ENCODE measurements around the gene COX6A2. TPM values are rescaled to one million over a fixed set of nuclear protein-coding genes. Genes with fewer than 3 reads are reported as not detected.

Gene COX6A2
- total and polyA plus RNA-seq, 4 donors: 0.84 to 36.7 (median 8.0) TPM; not detected in 1

DNA sequence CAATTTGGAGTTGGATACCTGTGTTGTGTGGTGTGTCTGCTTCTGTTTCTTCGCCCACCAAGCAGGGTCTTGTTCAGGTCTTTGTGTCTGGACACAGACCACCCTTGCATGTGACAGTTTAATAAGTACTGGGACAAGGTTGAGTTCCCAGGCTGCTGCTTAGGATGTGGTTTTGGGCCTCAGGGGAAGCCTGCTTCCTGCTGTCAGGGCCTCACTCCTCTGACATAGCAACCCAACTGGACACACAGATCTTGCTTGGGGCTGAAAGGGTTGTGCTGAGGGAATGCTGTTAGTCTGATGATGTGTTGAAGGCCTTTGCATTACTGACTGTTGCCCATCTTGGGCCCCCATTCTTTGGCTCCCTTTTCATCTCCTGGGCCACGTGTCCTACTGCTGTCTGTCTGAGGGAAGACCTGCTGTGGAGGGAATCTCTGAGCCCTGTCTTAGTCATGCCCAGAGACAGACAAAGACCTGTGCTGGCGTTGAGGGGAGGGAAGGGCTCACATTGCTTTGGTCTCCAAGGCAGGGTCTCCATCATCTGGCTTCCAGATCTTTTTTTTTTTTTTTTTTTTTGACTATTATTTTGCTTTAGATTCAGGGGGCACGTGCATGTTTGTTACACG, 39.1 kb upstream of the COX6A2 start:
- no peak for TF ChIP-seq NR2F2 (IDR thresholded peaks at IDR 0.05)
- no peak for TF ChIP-seq HNF4G (IDR thresholded peaks at IDR 0.05)
- TF ChIP-seq EGR1 (IDR thresholded peaks at IDR 0.05; ENCODE audit: low read depth in 2 of 2): no peak
- no peak for TF ChIP-seq TAF1 (conservative IDR thresholded peaks at IDR 0.05)
- TF ChIP-seq SP1 (IDR thresholded peaks at IDR 0.05): no peak
- no peak for TF ChIP-seq GABPA (IDR thresholded peaks at IDR 0.05 in 1 of 2, conservative IDR thresholded peaks at IDR 0.05 in 1 of 2)
- no peak for TF ChIP-seq FOXA1 (IDR thresholded peaks at IDR 0.05)
- TF ChIP-seq RXRA (IDR thresholded peaks at IDR 0.05): no peak
- no peak for TF ChIP-seq RAD21 (IDR thresholded peaks at IDR 0.05)
- peaks cover 4 to 20% (median 10%) of the 10 kb centered on the region in 4 donors for H3K4me1 ChIP-seq (ENCODE audit: control insufficient read depth in 4 of 4, insufficient read depth in 4 of 4, low read length in 3 of 4)
- H3K9me3 ChIP-seq (ENCODE audit: control insufficient read depth in 4 of 4, low read length in 3 of 4): no peaks in the 10 kb centered on the region
- no peak overlapping the region for H3K9ac ChIP-seq (ENCODE audit: low read depth in 1 of 2, low read length in 2 of 2)
- H3K27me3 ChIP-seq (ENCODE audit: control insufficient read depth in 4 of 4, insufficient read depth in 4 of 4, low read length in 3 of 4): no peaks in the 10 kb centered on the region
- H3K4me3 ChIP-seq (ENCODE audit: low read depth in 1 of 3, low read length in 3 of 3): no peak overlapping the region
- WGBS: 88% methylated on average over 5 of the region's 5 CpGs
- H3K27ac ChIP-seq (ENCODE audit: low read depth in 1 of 2, low read length in 2 of 2): no peak overlapping the region
- H3K36me3 ChIP-seq (ENCODE audit: control insufficient read depth in 4 of 4, insufficient read depth in 3 of 4, low read depth in 1 of 4, low read length in 3 of 4): peaks cover 0 to 23% (median 3%) of the 10 kb centered on the region in 4 donors
- DNase-seq (ENCODE audit: low spot score): no peak

DNA sequence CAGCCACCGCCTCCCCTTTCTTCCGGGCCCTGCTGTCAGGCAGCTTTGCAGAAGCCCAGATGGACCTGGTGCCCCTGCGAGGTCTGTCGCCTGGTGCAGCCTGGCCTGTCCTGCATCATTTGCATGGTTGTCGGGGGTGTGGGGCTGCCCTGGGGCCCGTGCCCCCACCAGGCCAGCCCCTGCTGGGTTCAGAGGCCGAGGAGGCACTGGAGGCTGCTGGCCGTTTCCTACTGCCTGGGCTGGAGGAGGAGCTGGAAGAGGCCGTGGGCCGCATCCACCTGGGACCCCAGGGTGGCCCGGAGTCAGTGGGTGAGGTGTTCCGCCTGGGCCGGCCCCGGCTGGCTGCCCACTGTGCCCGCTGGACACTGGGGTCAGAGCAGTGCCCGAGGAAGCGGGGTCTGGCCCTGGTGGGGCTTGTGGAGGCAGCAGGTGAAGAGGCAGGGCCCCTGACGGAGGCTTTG, 38.3 kb upstream of the COX6A2 start:
- Histone ChIP-seq H3K27me3 (ENCODE audit: control insufficient read depth in 4 of 4, insufficient read depth in 4 of 4, low read length in 3 of 4) (no peaks in the 10 kb centered on the region), H3K9me3 (ENCODE audit: control insufficient read depth in 4 of 4, low read length in 3 of 4) (no peaks in the 10 kb centered on the region), H3K36me3 (ENCODE audit: control insufficient read depth in 4 of 4, insufficient read depth in 3 of 4, low read depth in 1 of 4, low read length in 3 of 4) (peaks cover 0 to 23% (median 3%) of the 10 kb centered on the region in 4 donors), H3K9ac (ENCODE audit: low read depth in 1 of 2, low read length in 2 of 2) (no peak overlapping the region), H3K4me3 (ENCODE audit: low read depth in 1 of 3, low read length in 3 of 3) (no peak overlapping the region), H3K4me1 (ENCODE audit: control insufficient read depth in 4 of 4, insufficient read depth in 4 of 4, low read length in 3 of 4) (peaks cover 7 to 24% (median 14%) of the 10 kb centered on the region in 4 donors), H3K27ac (ENCODE audit: low read depth in 1 of 2, low read length in 2 of 2) (no peak overlapping the region)
- 94% methylated on average over 18 of the region's 18 CpGs for WGBS
- no peak for DNase-seq (ENCODE audit: low spot score)
- TF ChIP-seq, protein P1, sequence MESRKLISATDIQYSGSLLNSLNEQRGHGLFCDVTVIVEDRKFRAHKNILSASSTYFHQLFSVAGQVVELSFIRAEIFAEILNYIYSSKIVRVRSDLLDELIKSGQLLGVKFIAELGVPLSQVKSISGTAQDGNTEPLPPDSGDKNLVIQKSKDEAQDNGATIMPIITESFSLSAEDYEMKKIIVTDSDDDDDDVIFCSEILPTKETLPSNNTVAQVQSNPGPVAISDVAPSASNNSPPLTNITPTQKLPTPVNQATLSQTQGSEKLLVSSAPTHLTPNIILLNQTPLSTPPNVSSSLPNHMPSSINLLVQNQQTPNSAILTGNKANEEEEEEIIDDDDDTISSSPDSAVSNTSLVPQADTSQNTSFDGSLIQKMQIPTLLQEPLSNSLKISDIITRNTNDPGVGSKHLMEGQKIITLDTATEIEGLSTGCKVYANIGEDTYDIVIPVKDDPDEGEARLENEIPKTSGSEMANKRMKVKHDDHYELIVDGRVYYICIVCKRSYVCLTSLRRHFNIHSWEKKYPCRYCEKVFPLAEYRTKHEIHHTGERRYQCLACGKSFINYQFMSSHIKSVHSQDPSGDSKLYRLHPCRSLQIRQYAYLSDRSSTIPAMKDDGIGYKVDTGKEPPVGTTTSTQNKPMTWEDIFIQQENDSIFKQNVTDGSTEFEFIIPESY (IDR thresholded peaks at IDR 0.05): no peak
- TF ChIP-seq YY1 (IDR thresholded peaks at IDR 0.05) (no peak), NR2F2 (IDR thresholded peaks at IDR 0.05) (no peak), FOXA2 (IDR thresholded peaks at IDR 0.05) (no peak), EGR1 (IDR thresholded peaks at IDR 0.05; ENCODE audit: low read depth in 2 of 2) (no peak), RXRA (IDR thresholded peaks at IDR 0.05) (no peak), HNF4A (conservative IDR thresholded peaks at IDR 0.05) (no peak), TAF1 (conservative IDR thresholded peaks at IDR 0.05) (no peak), RAD21 (IDR thresholded peaks at IDR 0.05) (no peak), FOXA1 (IDR thresholded peaks at IDR 0.05) (no peak), JUND (IDR thresholded peaks at IDR 0.05) (no peak)
- TF ChIP-seq, protein P2, sequence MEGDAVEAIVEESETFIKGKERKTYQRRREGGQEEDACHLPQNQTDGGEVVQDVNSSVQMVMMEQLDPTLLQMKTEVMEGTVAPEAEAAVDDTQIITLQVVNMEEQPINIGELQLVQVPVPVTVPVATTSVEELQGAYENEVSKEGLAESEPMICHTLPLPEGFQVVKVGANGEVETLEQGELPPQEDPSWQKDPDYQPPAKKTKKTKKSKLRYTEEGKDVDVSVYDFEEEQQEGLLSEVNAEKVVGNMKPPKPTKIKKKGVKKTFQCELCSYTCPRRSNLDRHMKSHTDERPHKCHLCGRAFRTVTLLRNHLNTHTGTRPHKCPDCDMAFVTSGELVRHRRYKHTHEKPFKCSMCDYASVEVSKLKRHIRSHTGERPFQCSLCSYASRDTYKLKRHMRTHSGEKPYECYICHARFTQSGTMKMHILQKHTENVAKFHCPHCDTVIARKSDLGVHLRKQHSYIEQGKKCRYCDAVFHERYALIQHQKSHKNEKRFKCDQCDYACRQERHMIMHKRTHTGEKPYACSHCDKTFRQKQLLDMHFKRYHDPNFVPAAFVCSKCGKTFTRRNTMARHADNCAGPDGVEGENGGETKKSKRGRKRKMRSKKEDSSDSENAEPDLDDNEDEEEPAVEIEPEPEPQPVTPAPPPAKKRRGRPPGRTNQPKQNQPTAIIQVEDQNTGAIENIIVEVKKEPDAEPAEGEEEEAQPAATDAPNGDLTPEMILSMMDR (IDR thresholded peaks at IDR 0.05; ENCODE audit: low read depth, low read length, missing input control): no peak
- TF ChIP-seq, protein P3, sequence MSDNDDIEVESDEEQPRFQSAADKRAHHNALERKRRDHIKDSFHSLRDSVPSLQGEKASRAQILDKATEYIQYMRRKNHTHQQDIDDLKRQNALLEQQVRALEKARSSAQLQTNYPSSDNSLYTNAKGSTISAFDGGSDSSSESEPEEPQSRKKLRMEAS (IDR thresholded peaks at IDR 0.05): no peak
- TF ChIP-seq, protein P4, sequence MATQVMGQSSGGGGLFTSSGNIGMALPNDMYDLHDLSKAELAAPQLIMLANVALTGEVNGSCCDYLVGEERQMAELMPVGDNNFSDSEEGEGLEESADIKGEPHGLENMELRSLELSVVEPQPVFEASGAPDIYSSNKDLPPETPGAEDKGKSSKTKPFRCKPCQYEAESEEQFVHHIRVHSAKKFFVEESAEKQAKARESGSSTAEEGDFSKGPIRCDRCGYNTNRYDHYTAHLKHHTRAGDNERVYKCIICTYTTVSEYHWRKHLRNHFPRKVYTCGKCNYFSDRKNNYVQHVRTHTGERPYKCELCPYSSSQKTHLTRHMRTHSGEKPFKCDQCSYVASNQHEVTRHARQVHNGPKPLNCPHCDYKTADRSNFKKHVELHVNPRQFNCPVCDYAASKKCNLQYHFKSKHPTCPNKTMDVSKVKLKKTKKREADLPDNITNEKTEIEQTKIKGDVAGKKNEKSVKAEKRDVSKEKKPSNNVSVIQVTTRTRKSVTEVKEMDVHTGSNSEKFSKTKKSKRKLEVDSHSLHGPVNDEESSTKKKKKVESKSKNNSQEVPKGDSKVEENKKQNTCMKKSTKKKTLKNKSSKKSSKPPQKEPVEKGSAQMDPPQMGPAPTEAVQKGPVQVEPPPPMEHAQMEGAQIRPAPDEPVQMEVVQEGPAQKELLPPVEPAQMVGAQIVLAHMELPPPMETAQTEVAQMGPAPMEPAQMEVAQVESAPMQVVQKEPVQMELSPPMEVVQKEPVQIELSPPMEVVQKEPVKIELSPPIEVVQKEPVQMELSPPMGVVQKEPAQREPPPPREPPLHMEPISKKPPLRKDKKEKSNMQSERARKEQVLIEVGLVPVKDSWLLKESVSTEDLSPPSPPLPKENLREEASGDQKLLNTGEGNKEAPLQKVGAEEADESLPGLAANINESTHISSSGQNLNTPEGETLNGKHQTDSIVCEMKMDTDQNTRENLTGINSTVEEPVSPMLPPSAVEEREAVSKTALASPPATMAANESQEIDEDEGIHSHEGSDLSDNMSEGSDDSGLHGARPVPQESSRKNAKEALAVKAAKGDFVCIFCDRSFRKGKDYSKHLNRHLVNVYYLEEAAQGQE (IDR thresholded peaks at IDR 0.05): no peak

Measured in liver (tissue), 9 donors.